ENCODE measurements around the gene FBXW7. TPM values are rescaled to one million over a fixed set of nuclear protein-coding genes. Genes with fewer than 3 reads are reported as not detected.

The FBXW7 gene
- total RNA-seq, 1 donor, result 366 TPM

GRCh38 chr4:152357206-152357605, 178.7 kb downstream of the FBXW7 start:
- H3K4me3 ChIP-seq (ENCODE audit: low read length), result no peak overlapping the region
- peaks cover 17% of the 10 kb centered on the region for H3K4me1 ChIP-seq (ENCODE audit: insufficient read depth, low read length)
- no peaks in the 10 kb centered on the region for H3K27me3 ChIP-seq (ENCODE audit: insufficient read depth, low read length)
- no peaks in the 10 kb centered on the region for H3K9me3 ChIP-seq (ENCODE audit: low read depth, low read length)

- Histone ChIP-seq H3K4me3 (ENCODE audit: low read length) (no peak overlapping the region), H3K9me3 (ENCODE audit: low read depth, low read length) (no peaks in the 10 kb centered on the region), H3K27me3 (ENCODE audit: insufficient read depth, low read length) (no peaks in the 10 kb centered on the region), H3K4me1 (ENCODE audit: insufficient read depth, low read length) (peaks cover 17% of the 10 kb centered on the region)
Measured at GRCh38 chr4:152356428-152357034, 179.4 kb downstream of the FBXW7 start.

- H3K9me3 ChIP-seq (ENCODE audit: low read depth, low read length), result no peaks in the 10 kb centered on the region
- peaks cover 9% of the 10 kb centered on the region for H3K4me1 ChIP-seq (ENCODE audit: insufficient read depth, low read length)
- no peak overlapping the region for H3K4me3 ChIP-seq (ENCODE audit: low read length)
- no peaks in the 10 kb centered on the region for H3K27me3 ChIP-seq (ENCODE audit: insufficient read depth, low read length)
Measured at GRCh38 chr4:152352622-152353116, 183.2 kb downstream of the FBXW7 start.

GRCh38 chr4:152352215-152352614, 183.7 kb downstream of the FBXW7 start:
- H3K27me3 ChIP-seq (ENCODE audit: insufficient read depth, low read length), result no peaks in the 10 kb centered on the region
- no peak overlapping the region for H3K4me3 ChIP-seq (ENCODE audit: low read length)
- H3K4me1 ChIP-seq (ENCODE audit: insufficient read depth, low read length), result peaks cover 6% of the 10 kb centered on the region
- no peaks in the 10 kb centered on the region for H3K9me3 ChIP-seq (ENCODE audit: low read depth, low read length)

- Histone ChIP-seq H3K4me1 (ENCODE audit: insufficient read depth, low read length) (peaks cover 5% of the 10 kb centered on the region), H3K27me3 (ENCODE audit: insufficient read depth, low read length) (no peaks in the 10 kb centered on the region), H3K4me3 (ENCODE audit: low read length) (no peak overlapping the region), H3K9me3 (ENCODE audit: low read depth, low read length) (no peaks in the 10 kb centered on the region)
Measured at GRCh38 chr4:152351080-152351479, 184.8 kb downstream of the FBXW7 start.

GRCh38 chr4:152348670-152349069, 187.2 kb downstream of the FBXW7 start:
- Histone ChIP-seq H3K4me1 (ENCODE audit: insufficient read depth, low read length) (peaks cover 5% of the 10 kb centered on the region), H3K9me3 (ENCODE audit: low read depth, low read length) (no peaks in the 10 kb centered on the region), H3K4me3 (ENCODE audit: low read length) (no peak overlapping the region), H3K27me3 (ENCODE audit: insufficient read depth, low read length) (no peaks in the 10 kb centered on the region)

GRCh38 chr4:152346979-152347378, 188.9 kb downstream of the FBXW7 start:
- no peaks in the 10 kb centered on the region for H3K4me1 ChIP-seq (ENCODE audit: insufficient read depth, low read length)
- H3K9me3 ChIP-seq (ENCODE audit: low read depth, low read length), result no peaks in the 10 kb centered on the region
- H3K4me3 ChIP-seq (ENCODE audit: low read length), result no peak overlapping the region
- no peaks in the 10 kb centered on the region for H3K27me3 ChIP-seq (ENCODE audit: insufficient read depth, low read length)

GRCh38 chr4:152346526-152346925, 189.4 kb downstream of the FBXW7 start:
- Histone ChIP-seq H3K4me3 (ENCODE audit: low read length) (no peak overlapping the region), H3K4me1 (ENCODE audit: insufficient read depth, low read length) (no peaks in the 10 kb centered on the region), H3K27me3 (ENCODE audit: insufficient read depth, low read length) (no peaks in the 10 kb centered on the region), H3K9me3 (ENCODE audit: low read depth, low read length) (no peaks in the 10 kb centered on the region)

GRCh38 chr4:152344001-152344400, 191.9 kb downstream of the FBXW7 start:
- Histone ChIP-seq H3K27me3 (ENCODE audit: insufficient read depth, low read length) (no peaks in the 10 kb centered on the region), H3K4me1 (ENCODE audit: insufficient read depth, low read length) (no peaks in the 10 kb centered on the region), H3K9me3 (ENCODE audit: low read depth, low read length) (no peaks in the 10 kb centered on the region), H3K4me3 (ENCODE audit: low read length) (no peak overlapping the region)

- H3K9me3 ChIP-seq (ENCODE audit: low read depth, low read length), result no peaks in the 10 kb centered on the region
- H3K27me3 ChIP-seq (ENCODE audit: insufficient read depth, low read length), result no peaks in the 10 kb centered on the region
- H3K4me3 ChIP-seq (ENCODE audit: low read length), result no peak overlapping the region
- H3K4me1 ChIP-seq (ENCODE audit: insufficient read depth, low read length), result no peaks in the 10 kb centered on the region
Measured at GRCh38 chr4:152342293-152342692, 193.6 kb downstream of the FBXW7 start.

GRCh38 chr4:152340818-152341217, 195.1 kb downstream of the FBXW7 start:
- no peaks in the 10 kb centered on the region for H3K27me3 ChIP-seq (ENCODE audit: insufficient read depth, low read length)
- H3K4me3 ChIP-seq (ENCODE audit: low read length), result no peak overlapping the region
- H3K4me1 ChIP-seq (ENCODE audit: insufficient read depth, low read length), result no peaks in the 10 kb centered on the region
- no peaks in the 10 kb centered on the region for H3K9me3 ChIP-seq (ENCODE audit: low read depth, low read length)

- Histone ChIP-seq H3K4me3 (ENCODE audit: low read length) (no peak overlapping the region), H3K27me3 (ENCODE audit: insufficient read depth, low read length) (no peaks in the 10 kb centered on the region), H3K9me3 (ENCODE audit: low read depth, low read length) (no peaks in the 10 kb centered on the region), H3K4me1 (ENCODE audit: insufficient read depth, low read length) (no peaks in the 10 kb centered on the region)
Measured at GRCh38 chr4:152339576-152339975, 196.3 kb downstream of the FBXW7 start.

- no peaks in the 10 kb centered on the region for H3K4me1 ChIP-seq (ENCODE audit: insufficient read depth, low read length)
- no peaks in the 10 kb centered on the region for H3K9me3 ChIP-seq (ENCODE audit: low read depth, low read length)
- no peaks in the 10 kb centered on the region for H3K27me3 ChIP-seq (ENCODE audit: insufficient read depth, low read length)
- no peak overlapping the region for H3K4me3 ChIP-seq (ENCODE audit: low read length)
Measured at GRCh38 chr4:152334931-152335330, 201.0 kb downstream of the FBXW7 start.

- H3K27me3 ChIP-seq (ENCODE audit: insufficient read depth, low read length), result no peaks in the 10 kb centered on the region
- no peak overlapping the region for H3K4me3 ChIP-seq (ENCODE audit: low read length)
- H3K9me3 ChIP-seq (ENCODE audit: low read depth, low read length), result no peaks in the 10 kb centered on the region
Measured at GRCh38 chr4:152331042-152331441, 204.8 kb downstream of the FBXW7 start.

GRCh38 chr4:152328582-152328981, 207.3 kb downstream of the FBXW7 start:
- H3K4me1 ChIP-seq (ENCODE audit: insufficient read depth, low read length), result no peaks in the 10 kb centered on the region
- no peak overlapping the region for H3K4me3 ChIP-seq (ENCODE audit: low read length)
- no peaks in the 10 kb centered on the region for H3K27me3 ChIP-seq (ENCODE audit: insufficient read depth, low read length)
- H3K9me3 ChIP-seq (ENCODE audit: low read depth, low read length), result no peaks in the 10 kb centered on the region

More at GRCh38 chr4:152331042-152331441, 204.8 kb downstream of the FBXW7 start:
- no peaks in the 10 kb centered on the region for H3K4me1 ChIP-seq (ENCODE audit: insufficient read depth, low read length)
